ENCODE results near the gene PARD3.

GRCh38 chr10:34148305-34148657 is 666.8 kb downstream of the PARD3 start:
- TF ChIP-seq CTCF (IDR thresholded peaks at IDR 0.05; ENCODE audit: extremely low read depth in 1 of 2, insufficient read depth in 1 of 2, low read depth in 1 of 2, low read length in 2 of 2) (no peak), MAX (IDR thresholded peaks at IDR 0.05; ENCODE audit: insufficient read depth, insufficient read length) (no peak), POLR2AphosphoS5 (IDR thresholded peaks at IDR 0.05; ENCODE audit: insufficient read depth, low read depth, low read length) (no peak)
